Dermis microvascular lymphatic vessel endothelial cell (primary cell): ENCODE measurements around the gene CTBP1. TPM values are rescaled to one million over a fixed set of nuclear protein-coding genes. Genes with fewer than 3 reads are reported as not detected.
"Not testable (repeated sequence)": the region's sequence is repeated elsewhere in the genome, so short reads cannot be mapped to it uniquely, and the experiment has no call there.

Experiments
- DNase-seq, 2 donors: peaks; one replicate each; pipeline versions ENCODE4 v3.0.0 to v3.0.0-alpha.2; 2010; ENCODE audit warnings: low read depth in 2 of 2
- total RNA-seq: library from RNA; depleted of rRNA; stranded (reverse); fragments of >200 nt; gene quantifications from 2 replicates; pipeline ENCODE4 v1.2.1, GENCODE V29; 2014

Gene CTBP1
- total RNA-seq, 1 donor from 2014 or later, result 211 TPM

DNA sequence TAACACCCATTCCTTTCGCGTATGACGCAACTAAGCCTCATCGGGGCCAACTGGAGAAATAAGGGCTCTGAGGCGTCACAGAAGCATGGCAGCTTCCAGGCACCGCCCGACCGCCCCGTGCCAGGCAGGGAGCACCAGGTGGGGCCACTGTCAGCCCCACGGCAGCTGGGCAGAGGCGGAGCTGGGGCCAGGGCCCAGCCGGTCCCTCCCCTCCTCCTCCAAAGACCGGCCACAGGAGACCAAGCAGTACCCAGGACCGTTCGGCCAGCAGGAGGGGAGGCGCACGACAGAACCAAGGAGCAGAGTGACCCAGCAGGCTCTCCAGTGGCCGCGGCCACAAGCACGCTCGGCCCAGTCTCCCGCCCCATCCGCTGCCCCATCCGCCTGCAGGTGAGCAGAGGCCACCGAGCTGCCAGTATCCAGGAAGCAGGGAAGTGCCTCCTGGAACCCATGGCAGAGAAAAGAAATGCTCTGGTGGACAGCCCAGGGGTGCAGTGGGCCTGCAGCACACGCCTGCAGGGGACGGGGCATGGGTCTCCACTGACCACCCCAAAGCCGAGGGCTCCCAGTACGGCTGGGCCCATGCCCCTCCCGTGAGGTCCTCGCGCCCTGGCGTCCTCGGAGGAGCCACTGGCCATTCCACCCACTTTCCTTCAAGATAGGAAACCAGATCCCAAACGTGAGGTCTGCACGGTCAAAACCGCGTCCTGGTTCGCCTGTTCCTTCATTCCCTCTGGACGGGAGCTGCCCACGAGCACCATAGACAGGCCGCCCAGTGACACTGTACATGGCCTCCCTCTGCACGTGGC is 9.6 kb downstream of the CTBP1 start:
- DNase-seq, result no peak

DNA sequence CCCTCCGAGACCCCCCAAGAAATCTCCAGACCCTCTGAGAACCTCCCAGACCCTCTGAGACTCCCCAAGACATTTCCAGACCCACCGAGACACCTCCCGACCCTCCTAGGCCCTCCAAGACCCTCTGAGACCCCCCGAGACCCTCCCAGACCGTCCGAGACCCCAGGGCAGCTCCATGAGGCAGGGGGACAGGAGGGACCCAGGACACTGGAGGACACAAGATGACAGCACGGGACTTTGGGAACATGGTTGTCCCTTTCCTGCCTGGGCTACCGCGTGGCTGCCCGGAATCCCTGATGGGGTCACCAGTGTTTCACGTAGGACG is 10.3 kb downstream of the CTBP1 start:
- DNase-seq, result no peak

GRCh38 chr4:1237981-1238675 is 10.8 kb downstream of the CTBP1 start:
- no peak for DNase-seq

DNA sequence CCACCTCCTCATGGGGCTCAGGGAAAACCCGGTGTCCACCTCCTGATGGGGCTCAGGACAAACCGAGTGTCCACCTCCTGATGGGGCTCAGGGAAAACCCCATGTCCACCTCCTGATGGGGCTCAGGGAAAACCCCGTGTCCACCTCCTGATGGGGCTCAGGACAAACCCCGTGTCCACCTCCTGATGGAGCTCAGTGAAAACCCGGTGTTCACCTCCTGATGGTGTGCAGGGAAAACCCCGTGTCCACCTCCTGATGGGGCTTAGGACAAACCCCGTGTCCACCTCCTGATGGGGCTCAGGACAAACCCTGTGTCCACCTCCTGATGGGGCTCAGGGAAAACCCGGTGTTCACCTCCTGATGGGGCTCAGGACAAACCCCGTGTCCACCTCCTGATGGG is 11.7 kb downstream of the CTBP1 start:
- not testable (repeated sequence) for DNase-seq

DNA sequence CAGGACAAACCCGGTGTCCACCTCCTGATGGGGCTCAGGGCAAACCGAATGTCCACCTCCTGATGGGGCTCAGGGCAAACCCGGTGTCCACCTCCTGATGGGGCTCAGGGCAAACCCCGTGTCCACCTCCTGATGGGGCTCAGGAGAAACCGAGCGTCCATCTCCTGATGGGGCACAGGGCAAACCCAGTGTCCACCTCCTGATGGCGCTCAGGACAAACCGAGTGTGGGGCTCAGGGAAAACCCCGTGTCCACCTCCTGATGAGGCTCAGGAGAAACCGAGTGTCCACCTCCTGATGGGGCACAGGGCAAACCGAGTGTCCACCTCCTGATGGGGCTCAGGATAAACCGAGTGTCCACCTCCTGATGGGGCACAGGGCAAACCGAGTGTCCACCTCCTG is 12.1 kb downstream of the CTBP1 start:
- not testable (repeated sequence) for DNase-seq

- DNase-seq, result no peak
These were observed 12.8 kb downstream of the CTBP1 start for GRCh38 chr4:1236103-1236641.

GRCh38 chr4:1235381-1236102 is 13.4 kb downstream of the CTBP1 start:
- no peak for DNase-seq

DNA sequence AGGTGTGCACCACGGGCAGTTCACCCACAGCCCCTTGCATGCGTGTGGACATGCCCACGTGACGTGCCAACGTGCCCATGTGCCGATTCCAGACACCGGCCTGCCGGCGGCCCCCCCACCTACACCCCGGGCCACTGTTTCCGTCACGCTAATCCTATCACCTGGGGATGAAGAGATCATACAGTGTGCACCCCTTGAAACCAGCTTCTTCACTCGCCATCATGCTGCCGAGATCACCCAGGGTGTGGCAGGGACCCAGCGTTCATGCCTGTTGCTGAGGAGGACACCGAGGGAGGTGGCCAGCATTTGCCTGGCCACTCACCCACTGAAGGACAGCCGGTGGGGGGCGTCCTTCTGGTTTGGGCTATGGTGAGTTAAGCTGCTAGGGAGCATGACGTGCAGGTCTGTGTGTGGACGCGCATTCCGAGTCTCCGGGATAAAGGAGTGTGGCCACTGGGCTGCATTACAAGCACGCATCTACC is 14.1 kb downstream of the CTBP1 start:
- no peak for DNase-seq

- DNase-seq, result peak in 1 of 2 donors; percentile 24
These were observed 14.6 kb downstream of the CTBP1 start for GRCh38 chr4:1234309-1234695.

GRCh38 chr4:1233641-1234308 is 15.2 kb downstream of the CTBP1 start:
- peak in 1 of 2 donors; percentile 53 for DNase-seq

DNA sequence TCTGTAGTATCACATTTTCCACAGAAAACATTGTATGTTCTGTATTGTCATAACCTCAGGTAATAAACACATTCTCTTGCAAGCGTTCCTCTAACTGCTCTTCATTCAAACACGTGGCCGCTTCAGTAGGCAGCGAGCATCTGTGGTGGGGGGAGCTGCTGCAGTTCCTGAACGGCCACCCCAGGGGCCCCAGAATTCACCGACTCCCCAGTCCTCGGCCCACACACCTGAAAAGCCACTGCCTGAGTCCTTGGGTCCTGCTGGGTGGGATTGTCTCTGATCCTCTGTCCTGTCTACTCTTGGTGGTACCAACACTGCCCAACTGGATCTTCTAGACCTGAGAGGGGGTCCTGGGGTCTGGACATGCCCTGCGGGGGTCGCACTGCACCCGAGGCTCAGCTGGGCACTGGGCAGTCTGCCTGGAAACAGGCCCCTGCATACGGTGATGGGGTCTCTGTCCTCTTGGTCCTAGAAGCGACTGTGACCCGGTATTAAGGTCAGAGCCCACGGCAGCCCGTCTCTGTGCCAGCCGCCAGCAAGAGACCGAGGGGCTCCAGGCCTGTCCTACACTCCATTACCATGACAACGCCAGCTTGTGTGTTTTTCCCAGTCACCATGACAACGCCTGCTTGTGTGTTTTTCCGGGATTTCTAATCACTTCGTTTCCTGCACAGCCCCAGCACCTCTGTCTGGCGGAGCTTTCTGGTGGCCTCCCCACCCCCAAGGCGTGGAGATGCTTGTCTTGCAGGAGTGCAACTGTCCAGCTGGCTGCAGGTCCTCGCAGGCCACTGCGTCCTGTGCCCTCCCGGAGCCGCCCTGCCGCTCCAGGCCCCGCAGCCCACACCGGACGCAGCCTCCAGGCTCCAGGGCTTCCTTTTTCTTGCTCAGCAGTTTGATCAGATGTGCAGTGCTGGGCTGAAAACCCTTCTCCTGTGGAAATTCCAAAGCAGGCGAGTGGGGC is 16.0 kb downstream of the CTBP1 start:
- DNase-seq, result peak; percentile 95 to 97

DNA sequence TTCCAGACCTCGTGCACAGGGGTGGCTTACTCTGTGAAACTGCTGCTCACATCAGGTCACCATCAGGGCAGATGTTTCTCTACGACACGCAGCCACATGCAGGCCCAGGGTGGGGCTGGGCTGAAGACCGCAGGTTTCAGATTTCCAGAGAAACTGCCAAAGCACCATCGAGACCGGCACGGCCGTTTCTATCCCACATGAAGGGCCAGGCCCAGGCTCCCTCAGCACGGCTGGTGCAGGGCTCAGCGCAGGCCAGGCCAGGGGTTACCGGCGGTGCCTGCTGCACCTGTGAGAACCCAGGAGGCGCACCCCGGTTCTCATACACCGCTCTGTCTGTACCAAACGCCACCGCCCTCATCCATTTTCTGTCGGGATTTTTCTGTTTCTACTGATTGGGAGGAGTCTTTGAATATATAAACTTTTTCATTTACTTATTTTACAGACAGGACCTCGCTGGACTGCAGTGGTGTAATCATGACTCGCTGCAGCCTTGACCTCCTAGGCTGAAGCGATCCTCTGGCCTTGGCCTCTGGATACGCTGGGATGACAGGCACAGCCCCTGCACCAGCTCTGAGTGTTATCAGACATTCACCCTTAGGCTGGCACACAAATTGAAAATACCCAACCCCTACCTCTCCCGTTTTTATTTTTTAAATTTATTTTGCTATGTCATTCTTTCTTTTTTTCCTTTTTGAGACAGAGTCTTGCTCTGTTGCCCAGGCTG is 17.1 kb downstream of the CTBP1 start:
- DNase-seq, result no peak

- DNase-seq, result no peak
These were observed 17.8 kb downstream of the CTBP1 start for GRCh38 chr4:1230971-1231636.

DNA sequence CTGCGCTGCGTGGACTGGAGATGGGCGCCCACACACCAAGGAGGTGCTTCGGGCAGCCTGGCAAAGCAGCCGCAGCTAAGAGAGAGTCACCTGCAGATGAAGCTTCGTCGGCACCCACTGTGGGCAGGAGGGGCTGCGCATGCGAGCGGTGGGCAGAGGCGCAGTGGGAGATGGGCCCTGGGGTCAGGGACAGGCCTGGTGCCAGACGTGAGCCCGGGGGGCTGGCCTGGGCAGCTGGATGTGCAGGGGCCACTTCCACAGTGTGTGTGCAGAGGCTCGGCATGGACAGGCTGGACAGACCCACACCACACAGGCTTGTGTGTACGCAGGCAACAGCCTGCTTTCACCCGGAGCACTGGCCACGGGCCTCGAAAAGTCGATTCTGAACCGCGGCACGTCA is 18.6 kb downstream of the CTBP1 start:
- DNase-seq, result no peak

DNA sequence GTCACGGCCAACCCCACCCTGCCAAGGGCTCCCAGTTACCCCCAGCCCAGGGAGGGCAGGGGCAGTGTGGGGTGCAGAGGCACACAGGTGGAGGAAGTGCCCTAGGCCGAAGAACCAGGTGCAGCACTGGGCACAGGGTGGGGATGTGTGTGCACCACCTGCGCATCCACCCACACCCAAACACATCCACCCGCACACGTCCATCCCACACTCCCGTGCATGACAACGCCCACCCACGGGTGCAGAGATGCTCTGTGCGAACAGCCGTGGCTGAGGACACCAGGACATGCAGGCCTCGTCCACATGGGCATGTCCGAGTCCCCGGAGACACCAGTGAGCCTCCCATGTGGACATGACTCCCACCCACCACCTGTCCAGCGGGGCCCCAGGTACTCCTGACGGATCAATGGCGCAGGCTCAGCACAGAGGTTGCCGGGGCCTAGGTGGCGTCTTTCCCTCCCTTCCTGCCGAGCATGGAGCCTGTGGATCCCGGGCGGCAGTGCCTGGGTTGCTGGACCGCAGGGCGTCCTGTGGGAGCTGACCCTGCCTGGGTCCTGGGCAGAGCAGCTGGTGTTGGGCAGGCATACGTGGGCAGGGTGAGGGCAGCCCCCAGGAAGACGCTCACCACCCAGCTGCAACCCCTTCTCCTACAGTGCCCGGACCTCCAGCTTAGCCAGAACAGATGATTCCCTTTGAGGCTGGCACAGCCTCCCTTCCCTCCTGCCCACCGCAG is 19.6 kb downstream of the CTBP1 start:
- no peak for DNase-seq

DNA sequence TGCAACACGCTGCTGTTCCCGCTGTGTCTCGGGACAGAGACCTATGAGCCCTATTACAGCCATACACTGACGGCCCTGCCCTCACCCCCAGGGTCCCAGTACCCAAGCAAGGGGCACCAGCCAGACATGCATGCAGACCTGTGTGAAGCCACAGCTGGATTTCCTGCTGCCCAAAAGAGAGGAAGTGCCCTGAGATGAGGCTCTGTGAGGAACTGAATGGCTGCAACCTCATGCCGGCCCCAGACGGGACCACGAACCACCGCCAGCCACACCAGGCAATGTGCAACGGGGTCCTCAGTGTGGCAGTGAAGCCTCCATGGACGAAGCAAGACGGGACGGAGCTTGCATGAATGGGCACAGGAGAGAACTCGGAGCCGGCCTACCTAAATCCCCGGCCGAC is 21.1 kb downstream of the CTBP1 start:
- no peak for DNase-seq

GRCh38 chr4:1226598-1226997 is 22.3 kb downstream of the CTBP1 start:
- no peak for DNase-seq

DNA sequence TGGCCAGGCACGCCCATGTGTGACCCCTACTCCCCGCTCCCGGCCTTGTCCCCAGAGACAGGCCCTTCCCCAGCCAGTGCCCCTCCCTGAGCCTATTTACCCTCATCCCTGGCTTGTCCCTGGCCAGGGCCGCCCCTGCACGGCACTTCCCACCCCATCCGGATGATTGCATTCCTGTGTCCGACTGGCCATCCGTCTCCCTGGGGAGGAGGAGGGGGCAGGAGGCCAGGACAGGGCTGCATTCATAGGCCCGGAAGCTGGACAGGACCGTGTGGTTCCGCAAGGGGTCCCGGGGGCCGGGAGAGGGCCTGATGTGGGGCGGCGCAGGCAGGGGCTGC is 22.8 kb downstream of the CTBP1 start:
- DNase-seq, result no peak
